GM18519 (cell line): ENCODE results near the gene ATP11A.
"Not testable (repeated sequence)": the region's sequence is repeated elsewhere in the genome, so short reads cannot be mapped to it uniquely, and the experiment has no call there.

Experiments used
- ATAC-seq: cut with Tn5 transposase; IDR thresholded peaks from one replicate; pipeline ENCODE4 v1.9.1; 2021; ENCODE audit warnings: mild to moderate bottlenecking, moderate library complexity; ENCODE audit not compliant: unreplicated experiment, low FRiP score

ATP11A gene

DNA sequence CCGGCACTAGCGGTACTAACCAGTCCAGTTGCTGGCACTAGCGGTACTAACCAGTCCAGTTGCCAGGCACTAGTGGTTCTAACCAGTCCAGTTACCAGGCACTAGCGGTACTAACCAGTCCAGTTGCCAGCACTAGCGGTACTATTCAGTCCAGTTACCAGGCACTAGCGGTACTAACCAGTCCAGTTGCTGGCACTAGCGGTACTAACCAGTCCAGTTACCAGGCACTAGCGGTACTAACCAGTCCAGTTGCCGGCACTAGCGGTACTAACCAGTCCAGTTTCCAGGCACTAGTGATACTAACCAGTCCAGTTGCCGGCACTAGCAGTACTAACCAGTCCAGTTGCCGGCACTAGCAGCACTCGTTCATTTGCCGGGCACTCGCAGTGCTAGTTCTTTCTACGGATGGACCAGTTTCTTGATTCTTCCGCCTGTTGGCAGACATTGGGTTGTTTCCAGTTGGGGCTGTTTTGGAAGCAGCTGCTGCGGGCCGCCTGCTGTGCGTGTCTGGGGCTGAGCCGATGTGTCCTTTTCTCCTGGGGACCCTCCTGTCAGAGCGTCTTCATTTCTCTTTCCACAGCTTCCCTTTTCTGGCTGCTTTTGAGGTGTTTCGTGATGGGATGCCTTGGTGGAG is 155.8 kb downstream of the ATP11A start:
- ATAC-seq = no peak

DNA sequence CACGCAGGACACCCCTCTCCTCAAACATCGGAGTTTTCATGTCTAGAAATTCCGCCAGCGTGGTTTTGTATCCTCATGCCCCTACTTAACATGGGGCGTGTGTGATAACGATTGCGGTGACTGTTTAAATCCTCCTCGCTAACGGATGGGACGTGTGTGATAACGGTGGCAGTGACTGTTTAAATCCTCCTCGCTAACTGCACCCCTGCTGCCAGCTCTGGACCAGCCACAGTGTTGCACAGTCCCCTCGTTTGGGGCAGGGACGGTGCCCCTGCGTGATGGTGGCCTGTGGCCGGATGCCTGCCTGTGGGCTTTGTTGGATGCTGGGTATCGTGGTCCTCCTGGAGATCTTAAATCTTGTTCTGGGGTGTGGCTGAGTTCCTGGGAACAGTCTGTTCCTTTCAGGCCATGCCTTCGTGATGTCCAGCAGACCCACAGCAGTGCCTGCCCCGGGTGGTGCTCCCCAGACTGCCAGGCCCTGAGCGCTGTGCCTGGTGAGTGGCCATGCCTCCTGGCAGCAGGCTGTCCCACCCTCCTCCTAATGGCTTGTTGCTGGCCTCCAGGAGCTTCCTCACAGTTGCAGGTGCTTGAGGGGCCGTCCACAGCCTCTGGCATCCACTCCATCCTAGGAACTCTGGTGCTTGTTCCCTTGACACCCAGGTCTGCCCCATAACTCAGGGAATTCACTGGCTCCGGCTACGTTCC is 156.7 kb downstream of the ATP11A start:
- no peak for ATAC-seq

DNA sequence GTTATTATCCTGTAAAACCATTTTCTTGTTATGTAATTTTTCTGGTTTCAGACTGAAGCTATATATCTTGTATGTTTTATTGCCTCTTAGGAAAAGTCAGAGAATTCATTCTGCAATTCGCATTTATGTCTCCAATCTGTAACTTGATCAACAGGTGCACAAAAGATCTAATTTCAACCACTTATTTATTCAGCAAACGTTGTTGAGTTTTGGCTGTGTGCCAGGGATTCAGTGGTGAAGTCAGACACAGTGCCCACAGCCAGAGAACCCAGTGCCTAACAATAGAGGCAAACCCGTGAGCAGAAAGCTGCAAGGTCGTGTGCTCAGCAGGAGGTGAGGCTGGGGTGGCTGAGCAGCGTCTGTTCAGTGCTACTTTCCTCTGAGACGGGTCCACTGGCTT is 159.7 kb downstream of the ATP11A start:
- no peak for ATAC-seq

DNA sequence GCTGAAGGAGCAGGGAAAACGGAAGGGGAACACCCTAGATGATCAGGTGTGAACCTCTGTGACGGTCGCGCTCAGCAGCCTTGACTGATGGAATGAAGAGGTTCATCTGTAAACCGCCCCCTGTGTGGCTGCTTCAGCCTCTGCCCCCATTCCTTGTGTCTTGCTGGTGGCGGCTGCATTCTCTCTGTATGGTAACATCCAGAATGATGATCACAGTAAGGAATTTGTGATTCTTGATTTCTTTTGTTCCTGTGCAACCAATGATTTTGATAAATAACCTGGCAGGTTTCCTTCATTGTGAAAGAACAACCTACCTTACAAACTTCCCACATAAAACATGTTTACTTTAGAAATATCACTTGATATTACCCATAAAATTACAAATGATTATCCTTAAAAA is 160.4 kb downstream of the ATP11A start:
- no peak for ATAC-seq

DNA sequence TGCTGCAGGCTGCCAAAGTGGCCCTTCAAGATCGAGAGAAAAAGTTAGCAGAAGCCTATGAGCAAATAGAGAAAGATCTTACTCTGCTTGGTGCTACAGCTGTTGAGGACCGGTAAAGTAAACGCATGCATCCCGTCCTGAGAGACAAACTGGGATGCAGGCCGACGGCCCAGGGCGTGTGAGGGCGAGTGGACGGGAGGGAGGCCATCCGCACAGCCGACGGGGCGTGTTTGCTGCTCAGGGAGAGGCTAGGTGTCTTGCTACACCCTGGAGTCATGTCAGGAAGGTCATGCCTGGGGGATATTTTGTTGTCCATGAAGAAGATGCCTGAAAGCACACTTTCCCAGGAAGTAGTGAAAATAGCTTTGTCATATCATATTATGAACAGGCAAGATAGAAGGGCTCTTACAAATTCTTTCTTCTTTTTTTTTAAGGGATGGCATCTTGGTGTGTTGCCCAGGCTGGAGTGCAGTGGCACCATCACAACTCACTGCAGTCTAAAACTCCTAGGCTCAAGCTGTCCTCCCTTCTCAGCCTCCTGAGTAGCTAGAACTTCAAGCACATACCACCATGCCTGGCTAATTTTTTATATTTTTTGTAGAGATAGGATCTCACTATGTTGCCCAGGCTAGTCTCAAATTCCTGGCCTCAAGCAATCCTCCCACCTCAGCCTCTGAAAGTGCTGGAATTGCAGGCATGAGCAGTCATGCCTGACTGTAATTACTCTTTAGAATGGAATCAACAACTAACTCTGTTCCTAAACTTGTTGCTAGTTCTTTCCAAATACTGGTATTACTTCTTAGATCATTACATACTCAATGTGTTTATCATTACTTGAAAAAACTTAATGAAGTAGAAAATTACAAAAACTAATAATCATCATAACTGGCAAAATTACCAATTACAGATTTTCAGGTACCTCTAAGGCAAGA is 161.5 kb downstream of the ATP11A start:
- ATAC-seq = no peak

DNA sequence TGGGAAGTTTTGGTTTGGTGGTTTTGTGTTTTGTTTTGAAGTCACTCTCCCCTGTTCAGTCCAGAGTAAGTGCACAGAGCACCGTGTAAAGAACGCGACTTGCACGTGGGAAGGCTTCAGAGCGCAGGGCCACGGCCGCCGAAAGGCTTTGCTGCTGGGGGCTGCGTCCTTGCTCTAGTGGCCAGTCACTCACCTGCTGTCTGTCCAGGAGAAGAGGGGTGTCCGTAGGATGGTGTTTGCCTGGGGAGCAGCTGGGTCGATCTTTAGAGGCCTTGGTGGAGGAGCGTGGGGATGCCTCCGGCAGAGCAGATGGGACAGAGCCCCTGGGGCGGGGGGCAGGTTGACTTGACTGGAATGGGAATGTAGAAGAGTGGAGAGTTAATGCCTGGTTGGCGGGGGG is 162.6 kb downstream of the ATP11A start:
- no peak for ATAC-seq

DNA sequence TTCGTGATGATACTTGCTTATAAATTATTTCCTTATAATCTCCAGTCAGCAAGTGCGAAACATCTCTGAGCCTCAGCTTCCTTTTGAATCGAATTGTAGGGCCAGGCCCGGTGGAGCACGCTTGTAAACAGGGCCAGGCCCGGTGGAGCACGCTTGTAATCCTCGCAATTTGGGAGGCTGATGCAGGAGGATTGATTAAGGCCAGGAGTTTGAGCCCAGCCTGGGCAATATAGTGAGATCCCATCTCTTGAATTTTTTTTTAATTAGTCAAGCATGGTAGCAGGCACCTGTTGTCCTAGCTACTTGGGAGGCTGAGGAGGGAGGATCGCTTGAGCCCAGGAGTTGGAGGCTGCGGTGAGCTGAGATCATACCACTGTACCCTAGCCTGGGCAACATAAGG is 163.0 kb downstream of the ATP11A start:
- no peak for ATAC-seq

DNA sequence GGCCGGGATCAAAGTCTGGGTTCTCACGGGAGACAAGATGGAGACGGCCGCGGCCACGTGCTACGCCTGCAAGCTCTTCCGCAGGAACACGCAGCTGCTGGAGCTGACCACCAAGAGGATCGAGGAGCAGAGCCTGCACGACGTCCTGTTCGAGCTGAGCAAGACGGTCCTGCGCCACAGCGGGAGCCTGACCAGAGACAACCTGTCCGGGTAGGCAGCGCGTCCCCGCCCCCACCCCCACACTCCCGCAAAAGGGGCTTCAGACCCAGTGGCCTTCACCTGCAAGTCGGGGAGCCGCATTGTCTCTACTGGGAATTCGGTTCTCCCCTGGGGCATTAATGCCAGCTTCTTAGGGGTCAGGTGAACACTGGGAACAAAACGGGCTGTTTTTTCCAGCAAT is 164.5 kb downstream of the ATP11A start:
- ATAC-seq = no peak

DNA sequence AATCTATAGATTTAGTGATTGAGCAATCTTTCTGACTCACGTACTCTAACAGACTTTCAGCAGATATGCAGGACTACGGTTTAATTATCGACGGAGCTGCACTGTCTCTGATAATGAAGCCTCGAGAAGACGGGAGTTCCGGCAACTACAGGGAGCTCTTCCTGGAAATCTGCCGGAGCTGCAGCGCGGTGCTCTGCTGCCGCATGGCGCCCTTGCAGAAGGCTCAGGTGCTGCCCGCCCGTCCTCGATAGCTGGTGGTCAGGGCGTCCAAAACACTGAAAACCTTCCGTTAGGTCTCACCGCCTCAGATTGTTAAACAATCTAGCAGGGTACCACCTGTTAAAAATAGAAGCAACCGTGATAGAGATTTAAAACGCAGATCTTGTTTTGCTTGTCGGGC is 166.0 kb downstream of the ATP11A start:
- ATAC-seq = no peak

DNA sequence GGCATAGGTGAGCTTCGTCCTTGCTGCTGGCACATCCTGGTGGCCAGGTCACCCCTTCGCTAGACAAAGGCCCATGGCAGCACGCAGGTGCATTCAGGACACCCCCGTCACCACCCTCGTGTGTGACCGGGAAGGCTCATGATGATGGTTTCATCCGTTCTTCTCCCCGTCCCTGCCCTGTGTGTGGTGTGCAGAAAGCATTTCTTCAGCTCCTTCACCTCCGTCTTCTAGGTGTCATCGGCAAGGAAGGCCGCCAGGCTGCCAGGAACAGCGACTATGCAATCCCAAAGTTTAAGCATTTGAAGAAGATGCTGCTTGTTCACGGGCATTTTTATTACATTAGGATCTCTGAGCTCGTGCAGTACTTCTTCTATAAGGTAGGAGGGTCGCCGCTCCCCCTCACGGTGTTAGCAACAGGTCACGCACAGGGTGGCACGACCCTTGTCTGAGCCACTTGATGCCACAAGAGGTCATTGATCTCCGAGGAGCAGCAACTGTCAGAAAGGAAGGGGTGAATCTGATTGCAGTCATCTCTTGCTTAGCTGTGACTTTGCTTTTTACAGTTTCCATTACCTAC is 168.2 kb downstream of the ATP11A start:
- ATAC-seq = no peak

DNA sequence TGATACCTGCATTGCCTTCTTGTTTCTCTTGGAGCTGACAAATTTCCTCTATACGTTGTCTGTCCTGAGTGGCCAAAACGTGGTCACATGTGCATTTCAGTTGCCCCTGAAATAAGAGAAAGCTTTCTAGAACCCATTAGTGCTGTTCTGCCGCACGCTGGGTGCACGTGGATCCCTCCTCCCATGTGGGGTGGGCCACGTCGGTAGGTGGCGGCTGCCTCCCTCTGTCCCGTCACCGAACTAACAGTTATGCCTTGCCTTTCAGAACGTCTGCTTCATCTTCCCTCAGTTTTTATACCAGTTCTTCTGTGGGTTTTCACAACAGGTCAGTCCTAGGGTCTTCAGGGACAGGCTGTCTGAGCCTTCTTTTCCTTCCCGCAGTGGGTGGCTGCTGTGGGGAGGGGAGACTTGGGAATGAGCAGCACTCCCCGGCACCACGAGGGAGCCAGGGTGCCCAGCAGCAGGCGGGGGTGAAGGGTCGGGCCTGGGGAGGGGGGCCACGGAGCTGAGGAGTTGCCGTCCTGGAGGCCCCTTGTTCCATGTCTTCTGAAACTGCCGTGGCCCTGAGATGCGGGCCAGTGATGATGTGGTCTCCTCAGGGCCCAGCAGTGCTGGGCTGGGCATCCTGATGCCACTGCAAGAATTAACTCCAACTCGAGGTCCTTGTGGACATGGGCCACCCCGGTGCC is 169.4 kb downstream of the ATP11A start:
- ATAC-seq = no peak

DNA sequence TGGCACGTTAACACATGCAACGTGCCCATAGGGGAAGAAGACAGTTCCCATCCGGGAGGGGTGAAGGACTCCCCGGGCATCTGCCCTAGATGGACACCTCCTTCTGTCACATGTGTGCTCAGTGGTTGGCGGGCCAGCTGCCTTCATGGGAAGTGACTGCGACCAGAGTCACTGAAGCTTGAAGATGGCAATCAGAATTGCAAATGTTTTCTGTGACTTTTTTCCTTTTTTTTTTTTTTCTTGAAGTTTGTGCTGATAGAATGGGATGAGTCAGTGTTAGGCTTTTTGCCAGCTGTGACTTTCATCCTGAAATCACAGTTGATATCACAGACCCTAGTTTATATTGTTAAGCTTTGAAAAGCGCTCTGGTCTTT is 170.0 kb downstream of the ATP11A start:
- no peak for ATAC-seq

DNA sequence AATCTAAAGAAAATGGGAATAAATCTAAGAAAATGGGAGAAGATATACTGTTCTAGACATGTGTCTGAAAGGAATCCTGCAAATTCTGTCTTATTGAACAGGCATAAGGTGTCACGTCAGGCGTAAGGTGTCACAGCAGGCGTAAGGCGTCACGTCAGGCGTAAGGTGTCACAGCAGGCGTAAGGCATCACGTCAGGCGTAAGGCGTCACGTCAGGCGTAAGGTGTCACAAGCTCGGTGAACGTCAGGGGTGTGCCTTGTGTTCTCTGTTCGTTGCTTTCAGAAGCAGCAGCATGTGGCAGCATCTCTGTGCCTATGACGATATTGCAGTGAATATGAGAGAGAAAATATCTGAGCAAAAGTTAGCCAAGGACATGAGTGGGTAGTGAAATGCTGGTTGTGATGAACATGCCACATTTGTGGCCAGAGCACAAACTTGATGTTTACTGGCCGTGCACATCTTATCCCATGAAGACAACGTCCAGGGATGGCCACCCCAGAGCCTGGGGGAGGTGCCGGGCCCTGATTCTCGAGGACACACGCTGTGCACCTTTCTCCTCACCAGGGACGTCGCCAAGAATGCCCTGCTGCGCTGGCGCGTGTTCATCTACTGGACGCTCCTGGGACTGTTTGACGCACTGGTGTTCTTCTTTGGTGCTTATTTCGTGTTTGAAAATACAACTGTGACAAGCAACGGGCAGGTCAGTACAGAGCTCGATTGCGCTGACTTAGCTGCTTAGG is 172.2 kb downstream of the ATP11A start:
- ATAC-seq = no peak

DNA sequence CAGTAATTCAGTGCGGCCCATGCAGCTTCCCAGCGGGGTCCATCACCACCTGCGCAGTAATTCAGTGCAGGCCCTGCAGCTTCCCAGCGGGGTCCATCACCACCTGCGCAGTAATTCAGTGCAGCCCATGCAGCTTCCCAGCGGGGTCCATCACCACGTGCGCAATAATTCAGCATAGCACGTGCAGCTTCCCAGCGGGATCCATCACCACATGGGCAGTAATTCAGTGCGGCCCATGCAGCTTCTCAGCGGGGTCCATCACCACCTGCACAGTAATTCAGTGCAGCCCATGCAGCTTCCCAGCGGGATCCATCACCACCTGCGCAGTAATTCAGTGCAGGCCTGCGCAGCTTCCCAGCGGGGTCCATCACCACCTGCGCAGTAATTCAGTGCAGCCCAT is 173.5 kb downstream of the ATP11A start:
- not testable (repeated sequence) for ATAC-seq

DNA sequence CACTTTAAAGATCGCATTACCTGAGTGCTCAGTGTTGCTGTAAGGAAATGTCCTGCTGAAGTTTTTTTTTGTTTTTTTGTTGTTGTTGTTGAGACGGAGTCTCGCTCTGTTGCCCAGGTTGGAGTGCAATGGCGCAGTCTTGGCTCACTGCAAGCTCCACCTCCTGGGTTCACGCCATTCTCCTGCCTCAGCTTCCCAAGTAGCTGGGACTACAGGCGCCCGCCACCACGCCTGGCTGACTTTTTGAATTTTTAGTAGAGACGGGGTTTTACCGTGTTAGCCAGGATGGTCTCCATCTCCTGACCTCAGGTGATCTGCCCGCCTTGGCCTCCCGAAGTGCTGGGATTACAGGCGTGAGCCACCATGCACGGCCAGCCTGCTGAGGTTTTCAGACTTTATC is 175.6 kb downstream of the ATP11A start:
- ATAC-seq = not testable (repeated sequence)

DNA sequence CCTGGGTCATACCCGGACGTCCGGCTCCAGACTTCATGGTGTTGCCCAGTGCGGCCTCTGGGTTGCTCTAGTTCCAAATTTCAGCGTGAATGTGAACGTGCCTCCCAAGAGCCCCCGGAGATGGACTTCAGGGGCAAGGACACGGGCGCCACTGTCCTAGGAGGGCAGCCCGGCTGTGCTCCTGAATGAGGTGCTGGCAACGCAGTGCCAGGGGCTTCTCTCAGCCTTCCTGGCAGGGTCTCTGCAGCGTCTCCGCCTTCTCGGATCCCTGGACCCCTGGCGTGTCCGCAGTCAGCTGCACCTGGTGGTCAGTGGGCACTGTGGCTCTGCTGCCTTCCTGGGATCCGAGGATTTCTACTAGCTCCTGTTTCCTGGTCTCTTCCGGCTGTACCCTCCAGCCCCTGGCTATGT is 177.5 kb downstream of the ATP11A start:
- ATAC-seq = no peak

DNA sequence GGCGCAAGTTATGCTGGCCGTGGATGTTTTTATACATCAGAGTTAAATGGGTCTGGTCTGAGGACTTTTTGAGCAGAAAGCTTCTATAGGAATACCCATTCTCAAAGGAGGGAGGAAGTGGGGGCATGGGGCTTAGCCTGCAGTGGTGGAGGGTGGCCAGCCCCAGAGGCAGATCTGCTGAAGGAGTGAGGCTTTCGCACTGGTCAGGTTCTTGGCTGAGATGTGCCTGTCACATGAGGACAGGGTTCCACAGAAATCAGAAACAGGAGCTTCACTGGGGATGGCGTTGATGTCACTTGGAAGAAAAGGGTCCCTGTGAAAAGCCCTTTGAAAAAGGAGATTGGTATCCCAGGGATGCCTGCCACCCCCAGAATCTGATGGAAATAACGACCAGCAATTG is 178.5 kb downstream of the ATP11A start:
- no peak for ATAC-seq

DNA sequence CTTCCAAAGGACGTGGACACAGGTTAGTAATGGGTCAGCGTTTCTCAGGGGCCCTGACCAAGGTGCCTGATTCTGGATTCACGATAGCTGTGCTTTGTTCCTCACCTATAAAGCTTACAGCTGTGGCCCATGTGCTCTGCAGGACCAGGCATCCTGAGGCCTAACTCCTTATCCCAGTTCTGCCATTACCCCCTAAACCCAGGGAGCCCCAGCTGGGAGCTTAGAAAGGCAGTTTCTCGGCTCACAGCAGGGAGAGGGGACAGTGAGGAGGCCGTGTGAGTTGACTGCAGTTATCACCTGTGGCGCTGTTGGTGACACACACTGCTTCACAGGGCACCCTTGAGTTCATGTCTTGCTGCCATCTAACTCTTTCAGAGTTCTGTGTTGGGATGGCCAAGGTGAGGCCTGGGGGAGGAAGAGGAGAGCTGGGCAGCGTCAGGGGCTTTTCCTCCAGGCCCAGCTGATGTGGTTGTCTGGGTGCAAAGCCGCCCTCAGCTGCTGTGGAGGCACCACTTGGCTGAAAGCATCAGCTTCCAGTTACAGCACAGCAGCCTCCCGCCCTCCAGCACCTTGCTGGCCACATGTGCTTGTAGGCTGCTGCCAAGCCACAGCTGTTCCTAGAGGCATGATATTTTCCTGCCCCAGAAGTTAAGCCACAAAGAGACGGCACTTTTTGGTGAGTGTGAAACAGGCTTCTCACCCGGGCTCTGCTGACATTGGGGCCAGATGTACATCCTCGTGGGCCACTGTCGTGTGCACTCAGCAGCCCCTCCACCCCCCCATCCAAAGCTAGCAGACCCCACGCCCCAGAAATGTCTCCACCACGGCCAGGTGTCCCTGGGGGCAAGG is 179.6 kb downstream of the ATP11A start:
- ATAC-seq = no peak

DNA sequence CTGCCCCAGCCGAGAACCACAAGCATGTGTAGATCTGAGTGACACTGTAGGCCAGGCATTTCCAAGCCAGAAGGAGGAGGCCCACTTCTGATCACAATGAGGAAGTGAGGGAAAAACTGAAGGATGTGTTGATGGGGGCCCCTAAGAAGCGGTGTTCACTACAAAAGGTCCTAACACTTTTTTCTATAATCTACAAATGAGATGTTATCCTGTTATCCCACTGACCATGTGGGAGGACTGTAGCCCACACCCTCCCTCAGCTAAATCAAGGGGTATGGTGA is 180.2 kb downstream of the ATP11A start:
- ATAC-seq = no peak
